Spleen (tissue), 7 donors: ENCODE measurements around the gene AMN.

ENCODE experiments used
- CTCF ChIP-seq, 11 experiments: fragments of 200-600 bp in 7 of 11; fragments of 450-650 bp in 4 of 11; sonication (generic) in 4 of 11; IDR thresholded peaks in 8 of 11; conservative IDR thresholded peaks in 3 of 11; 1 replicate in 7 of 11; 2 replicates in 4 of 11; pipeline versions ENCODE4 v1.4.0 to v1.8.0; 2016 to 2021; ENCODE audit warnings: antibody characterized with exemption in 11 of 11, inconsistent platforms in 4 of 11, mild to moderate bottlenecking in 1 of 11
- POLR2AphosphoS5 ChIP-seq, 3 donors: sonication (generic); formaldehyde crosslinking; IDR thresholded peaks; one replicate each; pipeline ENCODE4 v1.5.1; 2017; ENCODE audit warnings: antibody characterized with exemption in 3 of 3
- donor health status: DM: no; HTN: no; CAD: no; lungs with moderate emphysema.
- donor health status: DM: no; HTN: no; CAD: no.
- donor health status: DM: no; HTN: no; CAD: no.

- no peak for TF ChIP-seq CTCF (IDR thresholded peaks at IDR 0.05 in 8 of 11, conservative IDR thresholded peaks at IDR 0.05 in 3 of 11)
- TF ChIP-seq POLR2AphosphoS5 (IDR thresholded peaks at IDR 0.05): no peak
These were observed 19.1 kb downstream of the AMN start for GRCh38 chr14:102941419-102942011.
